Astrocyte (in vitro differentiated cells and primary cell): ENCODE measurements around the gene USP44. TPM values are rescaled to one million over a fixed set of nuclear protein-coding genes. Genes with fewer than 3 reads are reported as not detected.
"Not testable (repeated sequence)": the region's sequence is repeated elsewhere in the genome, so short reads cannot be mapped to it uniquely, and the experiment has no call there.

Source experiments
- DNase-seq: peaks from one replicate; pipeline ENCODE4 v3.0.0-alpha.2; 2010; ENCODE audit warnings: low read depth
- FAIRE-seq: peaks from 2 replicates; lab custom pipeline; 2011; peaks lifted over from hg19 to GRCh38; lab: Jason Lieb, UNC
- H2AFZ ChIP-seq: 2 replicates; pipeline ENCODE4 v1.6.0; 2012; ENCODE audit warnings: low read depth, low read length, inconsistent platforms
- H3K27ac ChIP-seq: 2 replicates; pipeline ENCODE4 v1.5.1; 2011; ENCODE audit warnings: low read depth, low read length, inconsistent platforms
- H3K27me3 ChIP-seq: 2 replicates; pipeline ENCODE4 v1.6.0; 2011; ENCODE audit warnings: low read length, inconsistent platforms; ENCODE audit not compliant: insufficient read depth
- H3K36me3 ChIP-seq: 2 replicates; pipeline ENCODE4 v1.5.1; 2011; ENCODE audit warnings: low read length, inconsistent platforms; ENCODE audit not compliant: insufficient read depth
- H3K4me1 ChIP-seq: 2 replicates; pipeline ENCODE4 v1.5.1; 2011; ENCODE audit warnings: low read length, inconsistent platforms; ENCODE audit not compliant: insufficient read depth
- H3K4me2 ChIP-seq: 2 replicates; pipeline ENCODE4 v1.6.0; 2012; ENCODE audit warnings: low read length, inconsistent platforms
- H3K4me3 ChIP-seq: 2 replicates; pipeline ENCODE4 v1.5.1; 2011; ENCODE audit warnings: low read depth, mild to moderate bottlenecking, low read length, inconsistent platforms; ENCODE audit not compliant: insufficient read depth
- H3K79me2 ChIP-seq: 2 replicates; pipeline ENCODE4 v1.6.0; 2012; ENCODE audit warnings: mild to moderate bottlenecking, low read length, inconsistent platforms; ENCODE audit not compliant: insufficient read depth
- H3K9ac ChIP-seq: 2 replicates; pipeline ENCODE4 v1.6.0; 2012; ENCODE audit warnings: mild to moderate bottlenecking, low read length, inconsistent platforms
- H3K9me3 ChIP-seq: 2 replicates; pipeline ENCODE4 v1.5.1; 2012; ENCODE audit warnings: low read depth, mild to moderate bottlenecking, low read length, inconsistent platforms; ENCODE audit not compliant: insufficient read depth
- H4K20me1 ChIP-seq: 2 replicates; pipeline ENCODE4 v1.6.0; 2012; ENCODE audit warnings: low read length, inconsistent platforms; ENCODE audit not compliant: insufficient read depth
- H3K27ac Mint-ChIP-seq: one replicate; pipeline ENCODE4 v1.8.0; 2021; ENCODE audit warnings: mild to moderate bottlenecking, mixed read lengths; ENCODE audit not compliant: unreplicated experiment
- H3K27me3 Mint-ChIP-seq: one replicate; pipeline ENCODE4 v1.8.0; 2021; ENCODE audit warnings: low read depth, mixed read lengths; ENCODE audit not compliant: unreplicated experiment
- H3K36me3 Mint-ChIP-seq: one replicate; pipeline ENCODE4 v1.8.0; 2021; ENCODE audit warnings: low read depth, mixed read lengths; ENCODE audit not compliant: unreplicated experiment
- H3K4me1 Mint-ChIP-seq: one replicate; pipeline ENCODE4 v1.8.0; 2021; ENCODE audit warnings: low read depth, mixed read lengths; ENCODE audit not compliant: unreplicated experiment
- H3K4me3 Mint-ChIP-seq: one replicate; pipeline ENCODE4 v1.8.0; 2021; ENCODE audit warnings: mild to moderate bottlenecking, moderate library complexity, mixed read lengths; ENCODE audit not compliant: unreplicated experiment
- H3K9me3 Mint-ChIP-seq: one replicate; pipeline ENCODE4 v1.8.0; 2021; ENCODE audit warnings: mild to moderate bottlenecking, mixed read lengths; ENCODE audit not compliant: unreplicated experiment
- CTCF ChIP-seq: IDR thresholded peaks from 2 replicates; pipeline ENCODE4 v1.5.1; 2011; ENCODE audit warnings: low read depth, mild to moderate bottlenecking, inconsistent platforms, low read length, moderate library complexity; ENCODE audit not compliant: insufficient read depth
- EZH2 ChIP-seq: IDR thresholded peaks from 2 replicates; pipeline ENCODE4 v1.6.1; 2012; ENCODE audit warnings: mild to moderate bottlenecking, low read length, inconsistent platforms; ENCODE audit not compliant: insufficient read depth
- total RNA-seq: library from RNA; stranded (reverse); gene quantifications from 2 replicates; pipeline ENCODE4 v1.2.1, GENCODE V29; 2021

The USP44 gene
- total RNA-seq, 1 donor from 2014 or later: 5.4 TPM

- Histone ChIP-seq H3K9me3 (no peaks in the 10 kb centered on the region), H3K4me1 (no peaks in the 10 kb centered on the region), H3K36me3 (no peaks in the 10 kb centered on the region), H3K4me3 (no peak overlapping the region), H4K20me1 (no peaks in the 10 kb centered on the region), H2AFZ (no peak overlapping the region), H3K4me2 (no peak overlapping the region), H3K27ac (no peak overlapping the region), H3K9ac (no peak overlapping the region), H3K27me3 (peaks cover 11% of the 10 kb centered on the region), H3K79me2 (no peaks in the 10 kb centered on the region)
- H3K27ac Mint-ChIP-seq: no peak overlapping the region
- H3K4me3 Mint-ChIP-seq: no peak overlapping the region
- H3K27me3 Mint-ChIP-seq: no peaks in the 10 kb centered on the region
- TF ChIP-seq CTCF (no peak), EZH2 (no peak)
- H3K36me3 Mint-ChIP-seq: no peaks in the 10 kb centered on the region
- DNase-seq (no peak), FAIRE-seq (no peak)
- no peaks in the 10 kb centered on the region for H3K9me3 Mint-ChIP-seq
- no peaks in the 10 kb centered on the region for H3K4me1 Mint-ChIP-seq
These were observed 20.1 kb upstream of the USP44 start for GRCh38 chr12:95571369-95571768.

- not testable (repeated sequence) for H4K20me1 ChIP-seq, H3K4me1 Mint-ChIP-seq, H3K27me3 ChIP-seq, DNase-seq, H3K27me3 Mint-ChIP-seq, H3K36me3 Mint-ChIP-seq, H3K36me3 ChIP-seq, H2AFZ ChIP-seq, H3K9me3 Mint-ChIP-seq, H3K9ac ChIP-seq, H3K79me2 ChIP-seq, FAIRE-seq, H3K4me1 ChIP-seq, H3K4me3 Mint-ChIP-seq, H3K9me3 ChIP-seq, H3K4me2 ChIP-seq, H3K27ac ChIP-seq, H3K4me3 ChIP-seq, H3K27ac Mint-ChIP-seq
These were observed 16.8 kb upstream of the USP44 start for GRCh38 chr12:95568045-95568444.

- no peak for DNase-seq
- FAIRE-seq: no peak
- Histone ChIP-seq H3K9me3 (no peaks in the 10 kb centered on the region), H3K4me2 (no peak overlapping the region), H3K4me1 (no peaks in the 10 kb centered on the region), H3K27ac (no peak overlapping the region), H3K4me3 (no peak overlapping the region), H3K27me3 (no peaks in the 10 kb centered on the region), H3K9ac (no peak overlapping the region), H3K36me3 (no peaks in the 10 kb centered on the region), H2AFZ (no peak overlapping the region), H4K20me1 (no peaks in the 10 kb centered on the region), H3K79me2 (no peaks in the 10 kb centered on the region)
- Mint-ChIP-seq H3K4me3 (no peak overlapping the region), H3K27me3 (peaks cover 1% of the 10 kb centered on the region), H3K4me1 (peaks cover 5% of the 10 kb centered on the region), H3K9me3 (no peaks in the 10 kb centered on the region), H3K36me3 (no peaks in the 10 kb centered on the region), H3K27ac (no peak overlapping the region)
- TF ChIP-seq CTCF: no peak
- no peak for TF ChIP-seq EZH2
These were observed 6.3 kb upstream of the USP44 start for GRCh38 chr12:95557625-95558024.
